Ammon's horn (tissue), 1 donor: ENCODE results near the gene FBN1.

Source experiments
- DNase-seq: peaks from one replicate; pipeline ENCODE4 v3.0.0-alpha.2; 2016; ENCODE audit warnings: low spot score

The FBN1 gene

GRCh38 chr15:48396020-48396419, 249.5 kb downstream of the FBN1 start:
- no peak for DNase-seq

GRCh38 chr15:48395521-48396011, 249.9 kb downstream of the FBN1 start:
- no peak for DNase-seq

- DNase-seq, result no peak
Measured at GRCh38 chr15:48394970-48395369, 250.5 kb downstream of the FBN1 start.

GRCh38 chr15:48393645-48394506, 251.6 kb downstream of the FBN1 start:
- no peak for DNase-seq

GRCh38 chr15:48392356-48392755, 253.2 kb downstream of the FBN1 start:
- peak; percentile 54 for DNase-seq

GRCh38 chr15:48391950-48392349, 253.6 kb downstream of the FBN1 start:
- no peak for DNase-seq

- no peak for DNase-seq
Measured at GRCh38 chr15:48389691-48390143, 255.8 kb downstream of the FBN1 start.

GRCh38 chr15:48388910-48389309, 256.6 kb downstream of the FBN1 start:
- DNase-seq, result no peak

GRCh38 chr15:48388016-48388851, 257.3 kb downstream of the FBN1 start:
- DNase-seq, result no peak

- DNase-seq, result no peak
Measured at GRCh38 chr15:48385031-48385830, 260.3 kb downstream of the FBN1 start.

GRCh38 chr15:48384616-48385015, 260.9 kb downstream of the FBN1 start:
- no peak for DNase-seq

- DNase-seq, result no peak
Measured at GRCh38 chr15:48383031-48383430, 262.5 kb downstream of the FBN1 start.

- no peak for DNase-seq
Measured at GRCh38 chr15:48381861-48382260, 263.6 kb downstream of the FBN1 start.

- no peak for DNase-seq
Measured at GRCh38 chr15:48380198-48380597, 265.3 kb downstream of the FBN1 start.

- DNase-seq, result no peak
Measured at GRCh38 chr15:48375767-48376166, 269.7 kb downstream of the FBN1 start.

- no peak for DNase-seq
Measured at GRCh38 chr15:48374472-48374871, 271.0 kb downstream of the FBN1 start.

- DNase-seq, result no peak
Measured at GRCh38 chr15:48373821-48374451, 271.6 kb downstream of the FBN1 start.

- DNase-seq, result no peak
Measured at GRCh38 chr15:48371961-48372360, 273.5 kb downstream of the FBN1 start.

- no peak for DNase-seq
Measured at GRCh38 chr15:48371550-48371949, 274.0 kb downstream of the FBN1 start.

GRCh38 chr15:48370460-48370859, 275.0 kb downstream of the FBN1 start:
- DNase-seq, result no peak

- DNase-seq, result no peak
Measured at GRCh38 chr15:48367483-48367882, 278.0 kb downstream of the FBN1 start.
